Measurements from ENCODE around the gene PPP1R3C. TPM values are rescaled to one million over a fixed set of nuclear protein-coding genes. Genes with fewer than 3 reads are reported as not detected.

PPP1R3C gene
- total RNA-seq, 1 donor from 2014 or later = 6.4 TPM

GRCh38 chr10:91622601-91623000, 10.3 kb downstream of the PPP1R3C start:
- DNase-seq (ENCODE audit: low spot score) = no peak
- H3K4me3 ChIP-seq = no peak overlapping the region
- H3K9ac ChIP-seq = no peak overlapping the region
- no peak overlapping the region for H2AFZ ChIP-seq (replicated peaks)
- H3K79me2 ChIP-seq (ENCODE audit: low read depth) = no peaks in the 10 kb centered on the region
- H3K36me3 Mint-ChIP-seq = peaks cover 7% of the 10 kb centered on the region
- no peak overlapping the region for H3K4me2 ChIP-seq
- H3F3A ChIP-seq (ENCODE audit: low read depth) = no peaks in the 10 kb centered on the region
- H3K9me3 ChIP-seq (ENCODE audit: low read depth) = no peaks in the 10 kb centered on the region
- H3K27ac Mint-ChIP-seq = no peak overlapping the region
- H3K4me1 Mint-ChIP-seq = no peaks in the 10 kb centered on the region
- no peaks in the 10 kb centered on the region for H4K20me1 ChIP-seq (ENCODE audit: low read depth)
- no peaks in the 10 kb centered on the region for H3K27me3 Mint-ChIP-seq (ENCODE audit: insufficient read depth, low read depth)
- H3K4me3 Mint-ChIP-seq = no peak overlapping the region
- no peaks in the 10 kb centered on the region for H3K27me3 ChIP-seq
- H3K9me3 Mint-ChIP-seq = peaks cover 13% of the 10 kb centered on the region
- no peaks in the 10 kb centered on the region for H3K36me3 ChIP-seq
- no peaks in the 10 kb centered on the region for H3K4me1 ChIP-seq
- TF ChIP-seq EZH2phosphoT487 (IDR thresholded peaks at IDR 0.05) (no peak), CTCF (IDR thresholded peaks at IDR 0.05) (no peak), EZH2 (IDR thresholded peaks at IDR 0.05) (no peak)
- H3K27ac ChIP-seq = no peak overlapping the region

GRCh38 chr10:91621483-91622113, 11.3 kb downstream of the PPP1R3C start:
- Mint-ChIP-seq H3K4me1 (no peaks in the 10 kb centered on the region), H3K36me3 (peaks cover 7% of the 10 kb centered on the region), H3K9me3 (peaks cover 13% of the 10 kb centered on the region), H3K4me3 (no peak overlapping the region), H3K27me3 (ENCODE audit: insufficient read depth, low read depth) (no peaks in the 10 kb centered on the region), H3K27ac (no peak overlapping the region)
- no peak overlapping the region for H3K4me2 ChIP-seq
- H3K36me3 ChIP-seq = no peaks in the 10 kb centered on the region
- no peaks in the 10 kb centered on the region for H3K27me3 ChIP-seq
- no peak overlapping the region for H3K4me3 ChIP-seq
- no peaks in the 10 kb centered on the region for H3K4me1 ChIP-seq
- no peaks in the 10 kb centered on the region for H3K79me2 ChIP-seq (ENCODE audit: low read depth)
- no peak for DNase-seq (ENCODE audit: low spot score)
- no peaks in the 10 kb centered on the region for H3F3A ChIP-seq (ENCODE audit: low read depth)
- no peak overlapping the region for H2AFZ ChIP-seq (replicated peaks)
- TF ChIP-seq CTCF (IDR thresholded peaks at IDR 0.05) = no peak
- no peak for TF ChIP-seq EZH2 (IDR thresholded peaks at IDR 0.05)
- no peak for TF ChIP-seq EZH2phosphoT487 (IDR thresholded peaks at IDR 0.05)
- H4K20me1 ChIP-seq (ENCODE audit: low read depth) = no peaks in the 10 kb centered on the region
- no peaks in the 10 kb centered on the region for H3K9me3 ChIP-seq (ENCODE audit: low read depth)
- H3K27ac ChIP-seq = no peak overlapping the region
- H3K9ac ChIP-seq = no peak overlapping the region

DNA sequence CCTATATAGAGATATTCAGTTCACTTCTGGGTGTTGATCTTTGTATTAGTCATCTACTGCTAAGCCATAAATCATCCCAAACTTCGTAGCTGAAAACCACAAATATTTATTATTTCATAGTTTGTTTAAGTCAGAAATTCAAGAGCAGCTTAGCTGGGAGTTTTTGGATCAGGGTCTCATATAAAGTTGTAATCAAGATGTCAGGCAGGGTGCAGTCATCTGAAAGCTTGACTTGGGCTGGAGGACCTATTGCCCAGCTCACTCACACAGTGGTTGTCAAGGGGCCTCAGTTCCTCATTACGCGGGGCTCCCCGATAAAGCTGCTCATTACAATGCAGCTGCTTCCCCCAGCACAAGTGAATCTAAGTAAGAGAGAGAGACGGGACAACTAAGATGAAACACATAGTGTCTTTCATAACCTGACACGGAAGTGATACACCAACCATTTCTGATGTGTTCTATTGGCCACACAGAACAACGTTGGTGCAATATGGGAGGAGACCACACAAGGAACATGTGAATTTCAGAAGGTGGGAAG, 15.7 kb downstream of the PPP1R3C start:
- TF ChIP-seq CTCF (IDR thresholded peaks at IDR 0.05) (no peak), EZH2phosphoT487 (IDR thresholded peaks at IDR 0.05) (no peak), EZH2 (IDR thresholded peaks at IDR 0.05) (no peak)
- no peaks in the 10 kb centered on the region for H3K27me3 ChIP-seq
- no peaks in the 10 kb centered on the region for H4K20me1 ChIP-seq (ENCODE audit: low read depth)
- H3K4me2 ChIP-seq = no peak overlapping the region
- Mint-ChIP-seq H3K36me3 (no peaks in the 10 kb centered on the region), H3K27me3 (ENCODE audit: insufficient read depth, low read depth) (no peaks in the 10 kb centered on the region), H3K27ac (no peak overlapping the region), H3K4me1 (no peaks in the 10 kb centered on the region), H3K9me3 (peaks cover 6% of the 10 kb centered on the region), H3K4me3 (no peak overlapping the region)
- H3K36me3 ChIP-seq = no peaks in the 10 kb centered on the region
- no peaks in the 10 kb centered on the region for H3K9me3 ChIP-seq (ENCODE audit: low read depth)
- H3F3A ChIP-seq (ENCODE audit: low read depth) = no peaks in the 10 kb centered on the region
- H3K79me2 ChIP-seq (ENCODE audit: low read depth) = no peaks in the 10 kb centered on the region
- no peak overlapping the region for H3K9ac ChIP-seq
- no peaks in the 10 kb centered on the region for H3K4me1 ChIP-seq
- no peak overlapping the region for H3K27ac ChIP-seq
- no peak for DNase-seq (ENCODE audit: low spot score)
- no peak overlapping the region for H2AFZ ChIP-seq (replicated peaks)
- H3K4me3 ChIP-seq = no peak overlapping the region
